T follicular helper cell (primary cell): Measurements from ENCODE around the gene NSD2.
A peak's percentile ranks its signal among the peaks of the same experiment; 100 is the strongest.
"Not testable (repeated sequence)": the region's sequence is repeated elsewhere in the genome, so short reads cannot be mapped to it uniquely, and the experiment has no call there.

Experiments used
- DNase-seq: peaks from one replicate; pipeline ENCODE4 v3.0.0-alpha.2; 2020; ENCODE audit warnings: low read depth

The NSD2 gene

GRCh38 chr4:1899149-1900086, 28.2 kb downstream of the NSD2 start:
- DNase-seq = peak; percentile 58

DNA sequence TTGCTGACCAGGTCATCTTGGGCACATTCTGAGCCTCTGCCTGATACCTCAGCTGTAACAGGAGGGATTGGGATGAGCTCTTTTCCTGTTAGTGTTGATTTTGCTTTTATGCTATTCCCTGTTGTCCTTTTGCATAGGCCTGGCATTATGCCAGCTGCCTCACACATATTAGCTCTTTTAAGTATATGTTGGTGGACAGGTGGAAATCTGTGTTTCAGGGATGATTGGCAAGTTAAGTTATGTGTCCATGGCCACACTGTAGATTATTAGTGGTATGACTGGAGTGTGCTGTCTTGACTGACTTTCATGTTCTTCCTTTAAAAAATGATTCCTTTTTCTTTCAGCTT, 28.9 kb downstream of the NSD2 start:
- no peak for DNase-seq

DNA sequence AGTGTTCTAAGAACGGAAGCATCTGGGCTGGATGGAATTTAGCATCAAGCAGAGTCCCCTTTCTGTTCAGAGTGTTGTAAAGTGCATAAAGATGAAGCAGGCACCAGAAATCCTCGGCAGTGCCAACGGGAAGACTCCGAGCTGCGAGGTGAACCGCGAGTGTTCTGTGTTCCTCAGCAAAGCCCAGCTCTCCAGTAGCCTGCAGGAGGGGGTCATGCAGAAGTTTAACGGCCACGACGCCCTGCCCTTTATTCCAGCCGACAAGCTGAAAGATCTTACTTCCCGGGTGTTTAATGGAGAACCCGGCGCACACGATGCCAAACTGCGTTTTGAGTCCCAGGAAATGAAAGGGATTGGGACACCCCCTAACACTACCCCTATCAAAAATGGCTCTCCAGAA, 29.4 kb downstream of the NSD2 start:
- DNase-seq = no peak

GRCh38 chr4:1901127-1901526, 29.9 kb downstream of the NSD2 start:
- no peak for DNase-seq

DNA sequence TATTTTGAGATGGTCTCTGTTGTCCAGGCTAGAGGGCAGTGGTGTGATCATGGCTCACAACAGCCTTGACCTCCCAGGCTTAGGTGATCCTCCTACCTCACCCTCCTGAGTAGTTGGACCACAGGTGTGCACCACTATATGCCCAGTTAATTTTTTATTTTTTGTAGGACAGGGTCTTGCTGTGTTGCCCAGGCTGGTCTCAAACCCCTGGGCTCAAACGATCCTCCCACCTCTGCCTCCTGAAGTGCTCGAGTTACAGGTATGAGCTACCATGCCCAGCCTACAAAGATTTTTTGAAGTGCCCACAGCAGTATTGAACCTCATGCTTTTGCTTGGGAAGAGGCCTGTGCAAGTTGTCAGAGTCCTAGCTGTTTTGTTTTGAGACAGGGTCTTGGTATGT, 31.1 kb downstream of the NSD2 start:
- no peak for DNase-seq

- DNase-seq = no peak
Observed at GRCh38 chr4:1903035-1903434, 31.8 kb downstream of the NSD2 start.

DNA sequence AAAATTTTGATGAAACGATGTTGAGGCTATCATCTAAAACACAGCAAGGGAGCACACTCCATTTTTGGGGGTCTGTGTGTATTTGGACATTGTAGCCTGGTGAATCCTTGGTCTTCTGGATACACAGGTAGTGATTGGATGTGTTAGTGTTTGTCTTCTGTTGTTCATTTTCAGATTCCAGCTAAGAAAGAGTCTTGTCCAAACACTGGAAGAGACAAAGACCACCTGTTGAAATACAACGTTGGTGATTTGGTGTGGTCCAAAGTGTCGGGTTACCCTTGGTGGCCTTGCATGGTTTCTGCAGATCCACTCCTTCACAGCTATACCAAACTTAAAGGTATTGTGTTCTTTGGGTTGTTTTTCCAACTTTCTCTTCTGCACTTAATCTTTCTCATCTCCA, 32.8 kb downstream of the NSD2 start:
- no peak for DNase-seq

GRCh38 chr4:1907848-1908525, 36.8 kb downstream of the NSD2 start:
- no peak for DNase-seq

DNA sequence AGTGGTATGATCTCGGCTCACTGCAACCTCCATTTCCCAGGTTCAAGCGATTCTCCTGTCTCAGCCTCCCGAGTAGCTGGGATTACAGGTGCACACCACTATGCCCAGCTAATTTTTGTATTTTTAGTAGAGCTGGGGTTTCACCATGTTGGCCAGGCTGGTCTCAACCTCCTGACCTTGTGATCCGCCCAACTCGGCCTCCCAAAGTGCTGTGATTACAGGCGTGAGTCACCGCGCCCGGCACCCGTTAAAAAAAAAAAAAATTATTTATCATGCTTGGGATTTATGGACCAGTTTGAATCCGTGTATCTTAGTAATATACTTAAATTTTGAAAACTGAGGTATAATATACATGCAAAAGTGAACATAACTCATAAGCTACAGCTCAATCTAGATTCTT, 38.5 kb downstream of the NSD2 start:
- not testable (repeated sequence) for DNase-seq

DNA sequence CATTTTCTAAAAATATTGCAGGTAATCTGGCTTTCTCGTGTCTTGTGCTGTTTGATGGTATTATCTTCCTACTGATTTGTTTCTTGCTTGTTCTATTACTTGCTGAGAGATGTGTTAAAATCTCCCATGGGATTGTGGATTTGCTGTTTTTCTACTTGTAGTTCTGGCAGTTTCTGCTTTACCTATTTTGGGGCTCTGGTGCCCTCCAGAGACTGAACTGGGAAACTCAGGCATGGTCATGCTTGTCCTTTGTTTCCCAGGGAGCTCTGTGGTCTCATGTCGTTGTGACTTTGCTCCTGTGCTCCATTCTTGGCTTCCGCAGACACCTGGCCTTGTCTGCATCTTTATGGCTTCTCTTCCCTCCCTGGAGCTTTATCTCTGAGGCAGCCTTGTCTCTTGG, 39.5 kb downstream of the NSD2 start:
- DNase-seq = no peak

DNA sequence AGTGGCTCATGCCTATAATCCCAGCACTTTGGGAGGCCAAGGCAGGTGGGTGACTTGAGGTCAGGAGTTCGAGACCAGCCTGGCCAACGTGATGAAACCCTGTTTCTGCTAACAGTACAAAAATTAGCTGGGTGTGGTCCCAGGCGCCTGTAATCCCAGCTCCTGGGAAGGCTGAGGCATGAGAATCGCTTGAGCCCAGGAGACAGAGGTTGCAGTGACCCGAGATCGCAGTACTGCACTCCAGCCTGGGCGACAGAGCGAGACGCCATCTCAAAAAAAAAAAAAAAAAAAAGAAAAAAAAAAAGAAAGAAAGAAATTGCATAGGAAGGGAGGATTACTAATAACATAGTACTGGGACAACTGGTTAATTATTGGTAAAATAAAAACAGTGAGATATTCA, 40.1 kb downstream of the NSD2 start:
- not testable (repeated sequence) for DNase-seq

GRCh38 chr4:1922821-1923220, 51.6 kb downstream of the NSD2 start:
- DNase-seq = no peak

DNA sequence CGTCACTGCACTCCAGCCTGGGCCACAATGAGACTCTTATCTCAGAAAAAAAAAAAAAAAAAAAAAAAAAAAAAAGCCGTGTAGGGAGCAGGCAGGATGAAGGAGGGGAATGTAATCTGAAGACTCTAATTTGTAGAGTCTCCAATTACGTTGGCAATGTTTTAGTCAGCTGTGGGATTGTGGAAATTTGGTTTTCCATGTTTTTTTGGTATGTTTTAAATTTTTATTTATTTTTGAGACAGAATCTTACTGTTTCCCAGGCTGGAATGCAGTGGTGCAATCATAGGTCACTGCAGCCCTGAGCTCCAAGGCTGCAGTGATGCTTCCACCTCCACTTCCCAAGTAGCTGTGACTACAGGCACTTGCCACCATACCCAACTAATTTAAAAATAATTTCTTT, 56.5 kb downstream of the NSD2 start:
- no peak for DNase-seq

- no peak for DNase-seq
Observed at GRCh38 chr4:1928356-1929239, 57.4 kb downstream of the NSD2 start.

DNA sequence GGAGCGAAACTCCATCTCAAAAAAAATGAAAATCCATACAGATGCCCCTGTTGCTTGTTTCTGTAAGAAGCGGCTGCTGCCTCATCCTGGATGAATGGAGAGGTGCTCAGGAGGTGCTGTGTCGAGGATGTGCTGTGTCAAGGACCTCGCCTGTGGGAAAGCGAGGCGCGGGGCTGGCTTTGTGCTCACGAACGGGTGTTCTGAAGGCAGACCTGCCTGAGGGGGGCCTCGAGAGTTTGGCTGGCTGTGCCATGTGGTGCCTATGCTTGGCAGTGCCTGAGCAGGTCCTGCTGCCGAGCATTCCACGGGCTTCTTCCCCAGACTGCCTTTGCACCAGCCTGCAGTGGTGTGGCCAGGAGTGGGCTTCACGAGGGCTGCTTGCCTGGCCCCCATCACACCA, 61.5 kb downstream of the NSD2 start:
- no peak for DNase-seq

- no peak for DNase-seq
Observed at GRCh38 chr4:1933700-1934099, 62.5 kb downstream of the NSD2 start.

DNA sequence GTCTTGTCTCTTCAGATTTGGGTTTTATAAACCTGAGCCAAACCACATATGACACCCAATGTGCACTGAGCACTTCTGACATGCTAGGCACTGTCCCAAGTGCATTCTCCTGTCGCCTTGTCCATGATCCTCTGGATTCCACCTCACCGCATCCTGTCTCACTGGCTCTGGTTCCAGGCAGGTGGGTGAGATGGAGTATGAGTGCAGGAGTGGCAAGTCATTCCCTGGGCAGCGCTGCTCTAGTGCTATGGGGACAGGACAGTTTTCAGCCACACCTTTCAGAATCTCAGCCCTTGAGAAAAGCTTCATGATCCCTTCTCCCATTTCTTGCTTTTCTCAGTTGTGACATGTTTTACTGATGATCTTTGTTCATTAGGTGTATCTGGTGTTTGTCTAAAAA, 66.4 kb downstream of the NSD2 start:
- DNase-seq = no peak

DNA sequence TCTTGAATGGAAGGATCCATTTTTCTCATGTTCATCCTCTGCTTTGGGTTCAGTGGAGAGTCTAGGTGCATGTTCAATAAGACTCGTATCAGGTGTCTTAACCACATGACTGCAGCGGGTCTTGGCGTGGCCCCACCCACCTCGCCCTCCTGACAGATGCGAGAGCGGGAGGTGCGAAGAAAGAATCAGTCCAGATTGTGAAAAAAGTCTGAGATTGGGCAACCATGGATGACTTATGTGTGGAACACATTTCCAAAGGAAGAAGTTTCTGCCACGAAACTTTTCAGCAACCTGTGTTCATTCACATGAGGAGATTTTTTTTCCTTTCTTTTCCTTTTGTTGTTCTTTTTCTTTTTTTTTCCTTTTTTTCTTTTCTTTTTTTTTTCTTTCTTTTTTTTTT, 66.8 kb downstream of the NSD2 start:
- no peak for DNase-seq

DNA sequence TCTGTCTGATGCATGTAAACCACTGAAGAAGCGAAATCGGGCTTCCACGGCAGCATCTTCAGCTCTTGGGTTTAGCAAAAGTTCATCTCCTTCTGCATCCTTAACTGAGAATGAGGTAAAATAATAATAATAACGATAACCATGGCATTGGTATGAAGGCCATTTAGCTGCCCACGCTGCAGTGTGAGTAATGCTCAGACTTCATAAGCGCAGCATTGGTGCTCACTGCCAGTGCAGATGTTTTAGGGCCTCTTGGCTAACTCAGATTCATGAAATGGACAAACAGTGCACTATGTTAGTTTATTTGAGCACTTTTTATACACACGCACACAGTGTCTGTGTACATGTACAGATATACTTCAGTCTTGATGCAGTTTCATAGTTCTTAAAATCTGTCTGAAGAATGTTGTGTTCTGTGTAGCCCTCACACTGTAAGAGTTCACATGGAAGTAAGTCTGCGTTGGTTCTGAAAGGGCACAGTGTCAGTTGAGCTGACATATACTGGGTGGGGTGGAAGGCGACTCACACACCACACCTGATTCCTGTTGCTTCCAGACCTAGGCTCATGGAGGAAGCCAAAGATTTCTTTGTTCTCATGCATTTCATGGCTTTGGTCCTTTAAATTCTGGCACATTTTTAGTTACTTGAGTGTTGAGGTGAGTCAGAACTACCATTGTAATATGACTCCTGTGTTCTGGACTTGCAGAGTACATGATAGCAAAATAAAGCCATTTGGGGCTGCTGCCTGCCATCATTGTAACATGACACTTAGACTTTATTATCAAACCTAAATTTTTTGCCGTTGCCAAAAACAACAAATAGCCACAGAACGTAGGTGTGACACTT, 68.7 kb downstream of the NSD2 start:
- no peak for DNase-seq

DNA sequence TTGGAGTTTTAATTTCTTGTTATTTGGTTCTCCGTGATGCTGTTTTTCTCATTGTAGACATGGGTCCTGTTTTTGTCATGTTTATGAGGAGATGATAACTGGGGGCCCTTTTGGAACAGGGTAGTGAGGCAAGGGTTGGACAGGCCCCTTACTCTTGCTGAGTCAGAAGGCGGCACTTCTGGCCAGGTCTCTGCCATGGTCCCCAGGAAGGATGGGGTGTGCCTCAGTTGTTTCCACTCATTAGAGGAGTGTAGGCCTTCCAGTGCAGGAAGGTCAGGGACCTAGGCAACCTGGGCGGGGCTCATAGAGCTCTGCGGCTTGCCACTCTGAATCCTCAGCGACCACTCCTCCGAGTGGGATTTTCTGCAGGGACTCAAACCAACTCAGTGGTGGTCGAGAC, 69.4 kb downstream of the NSD2 start:
- DNase-seq = no peak

- no peak for DNase-seq
Observed at GRCh38 chr4:1943928-1944327, 72.7 kb downstream of the NSD2 start.
